Endodermal cell (in vitro differentiated cells): ENCODE measurements around the gene SERPING1. TPM values are rescaled to one million over a fixed set of nuclear protein-coding genes. Genes with fewer than 3 reads are reported as not detected.

Source experiments
- DNase-seq: peaks from one replicate; pipeline ENCODE4 v3.0.0-alpha.2; 2017
- H3K27ac ChIP-seq: 2 replicates; pipeline ENCODE4 v1.5.1; 2013; ENCODE audit warnings: mild to moderate bottlenecking, low read depth, low read length, moderate library complexity
- H3K27me3 ChIP-seq: 2 replicates; pipeline ENCODE4 v1.6.1; 2013; ENCODE audit warnings: mild to moderate bottlenecking, low read length, moderate library complexity; ENCODE audit not compliant: insufficient read depth, control insufficient read depth, poor library complexity, severe bottlenecking
- H3K36me3 ChIP-seq: 2 replicates; pipeline ENCODE4 v1.7.0; 2013; ENCODE audit warnings: mild to moderate bottlenecking, low read length, moderate library complexity; ENCODE audit not compliant: control insufficient read depth, insufficient read depth
- H3K4me1 ChIP-seq: one replicate; pipeline ENCODE4 v1.7.0; 2013; ENCODE audit warnings: low read length; ENCODE audit not compliant: control insufficient read depth, insufficient read depth
- H3K4me3 ChIP-seq: 2 replicates; pipeline ENCODE4 v1.5.1; 2013; ENCODE audit warnings: mild to moderate bottlenecking, low read length, moderate library complexity
- H3K9ac ChIP-seq: 2 replicates; pipeline ENCODE4 v1.6.1; 2013; ENCODE audit warnings: mild to moderate bottlenecking, low read length, moderate library complexity; ENCODE audit not compliant: poor library complexity, severe bottlenecking; ENCODE audit errors: extremely low read depth
- H3K9me3 ChIP-seq: 2 replicates; pipeline ENCODE4 v1.6.1; 2013; ENCODE audit warnings: mild to moderate bottlenecking, low read length, moderate library complexity; ENCODE audit not compliant: control insufficient read depth
- H3K27ac Mint-ChIP-seq: 2 replicates; pipeline ENCODE4 v1.8.0; 2020; ENCODE audit warnings: mixed read lengths
- H3K27me3 Mint-ChIP-seq: 2 replicates; pipeline ENCODE4 v1.8.0; 2021; ENCODE audit warnings: mild to moderate bottlenecking, mixed read lengths; ENCODE audit not compliant: insufficient read depth
- H3K36me3 Mint-ChIP-seq: 2 replicates; pipeline ENCODE4 v1.8.0; 2020; ENCODE audit warnings: low read depth, mixed read lengths
- H3K4me1 Mint-ChIP-seq: 2 replicates; pipeline ENCODE4 v1.8.0; 2020; ENCODE audit warnings: mixed read lengths
- H3K4me3 Mint-ChIP-seq: 2 replicates; pipeline ENCODE4 v1.8.0; 2020; ENCODE audit warnings: mild to moderate bottlenecking, moderate library complexity, mixed read lengths
- H3K9me3 Mint-ChIP-seq: 2 replicates; pipeline ENCODE4 v1.8.0; 2020; ENCODE audit warnings: mild to moderate bottlenecking, mixed read lengths
- WGBS, 2 experiments: methylation state at CpG; one replicate each; pipeline versions ENCODE4 v1.1.5 to v1.1.7; 2013; ENCODE audit warnings: missing lambda C conversion rate in 2 of 2, mixed read lengths in 1 of 2; ENCODE audit not compliant: insufficient coverage in 1 of 2, insufficient read length in 1 of 2; 5-methylcytosine and 5-hydroxymethylcytosine counted together
- total RNA-seq, 2 donors: library from RNA; stranded (reverse); fragmentation: NEBNext Ultra II Directional in 1 of 2; extraction: Animal tissue kit (Norgen Biotek cat#: 25700) in 1 of 2; gene quantifications; 2 replicates in 1 of 2; 3 replicates in 1 of 2; pipeline ENCODE4 v1.2.1, GENCODE V29; 2021
- TF ChIP-seq, protein P1 (sequence below): fragments of 200-600 bp; sonication (generic); conservative IDR thresholded peaks from 2 replicates; pipeline ENCODE4 v1.5.0; 2021; ENCODE audit warnings: antibody characterized with exemption, mild to moderate bottlenecking

Gene SERPING1
- total RNA-seq, 2 donors from 2014 or later = 67.8 to 73.5 TPM

GRCh38 chr11:57588046-57588710, 9.3 kb upstream of the SERPING1 start:
- no peaks in the 10 kb centered on the region for H3K36me3 ChIP-seq
- no peak overlapping the region for H3K27ac Mint-ChIP-seq
- H3K4me3 ChIP-seq = no peak overlapping the region
- no peaks in the 10 kb centered on the region for H3K36me3 Mint-ChIP-seq
- H3K9me3 ChIP-seq = peaks cover 6% of the 10 kb centered on the region
- no peak overlapping the region for H3K9ac ChIP-seq
- no peak overlapping the region for H3K4me3 Mint-ChIP-seq
- H3K27me3 Mint-ChIP-seq = peaks cover 3% of the 10 kb centered on the region
- DNase-seq = no peak
- 90 to 100% methylated on average over 1 to 3 of the region's 3 CpGs for WGBS, 2 experiments
- H3K27ac ChIP-seq = no peak overlapping the region
- TF ChIP-seq, protein P1, sequence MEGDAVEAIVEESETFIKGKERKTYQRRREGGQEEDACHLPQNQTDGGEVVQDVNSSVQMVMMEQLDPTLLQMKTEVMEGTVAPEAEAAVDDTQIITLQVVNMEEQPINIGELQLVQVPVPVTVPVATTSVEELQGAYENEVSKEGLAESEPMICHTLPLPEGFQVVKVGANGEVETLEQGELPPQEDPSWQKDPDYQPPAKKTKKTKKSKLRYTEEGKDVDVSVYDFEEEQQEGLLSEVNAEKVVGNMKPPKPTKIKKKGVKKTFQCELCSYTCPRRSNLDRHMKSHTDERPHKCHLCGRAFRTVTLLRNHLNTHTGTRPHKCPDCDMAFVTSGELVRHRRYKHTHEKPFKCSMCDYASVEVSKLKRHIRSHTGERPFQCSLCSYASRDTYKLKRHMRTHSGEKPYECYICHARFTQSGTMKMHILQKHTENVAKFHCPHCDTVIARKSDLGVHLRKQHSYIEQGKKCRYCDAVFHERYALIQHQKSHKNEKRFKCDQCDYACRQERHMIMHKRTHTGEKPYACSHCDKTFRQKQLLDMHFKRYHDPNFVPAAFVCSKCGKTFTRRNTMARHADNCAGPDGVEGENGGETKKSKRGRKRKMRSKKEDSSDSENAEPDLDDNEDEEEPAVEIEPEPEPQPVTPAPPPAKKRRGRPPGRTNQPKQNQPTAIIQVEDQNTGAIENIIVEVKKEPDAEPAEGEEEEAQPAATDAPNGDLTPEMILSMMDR = no peak
- H3K4me1 Mint-ChIP-seq = peaks cover 2% of the 10 kb centered on the region
- no peaks in the 10 kb centered on the region for H3K27me3 ChIP-seq
- no peaks in the 10 kb centered on the region for H3K4me1 ChIP-seq
- peaks cover 8% of the 10 kb centered on the region for H3K9me3 Mint-ChIP-seq

GRCh38 chr11:57596266-57596885, 1.1 kb upstream of the SERPING1 start:
- Mint-ChIP-seq H3K36me3 (peaks cover 11% of the 10 kb centered on the region), H3K9me3 (no peaks in the 10 kb centered on the region), H3K4me3 (peak overlapping the region; percentile 65), H3K27me3 (peaks cover 2% of the 10 kb centered on the region), H3K27ac (no peak overlapping the region), H3K4me1 (peaks cover 35% of the 10 kb centered on the region)
- no peaks in the 10 kb centered on the region for H3K9me3 ChIP-seq
- no peaks in the 10 kb centered on the region for H3K27me3 ChIP-seq
- H3K9ac ChIP-seq = no peak overlapping the region
- no peak overlapping the region for H3K4me3 ChIP-seq
- WGBS, 2 experiments = 95 to 100% methylated on average over 2 to 4 of the region's 5 CpGs
- H3K27ac ChIP-seq = no peak overlapping the region
- no peak for DNase-seq
- TF ChIP-seq, protein P1 = no peak
- H3K4me1 ChIP-seq = peaks cover 2% of the 10 kb centered on the region
- no peaks in the 10 kb centered on the region for H3K36me3 ChIP-seq

DNA sequence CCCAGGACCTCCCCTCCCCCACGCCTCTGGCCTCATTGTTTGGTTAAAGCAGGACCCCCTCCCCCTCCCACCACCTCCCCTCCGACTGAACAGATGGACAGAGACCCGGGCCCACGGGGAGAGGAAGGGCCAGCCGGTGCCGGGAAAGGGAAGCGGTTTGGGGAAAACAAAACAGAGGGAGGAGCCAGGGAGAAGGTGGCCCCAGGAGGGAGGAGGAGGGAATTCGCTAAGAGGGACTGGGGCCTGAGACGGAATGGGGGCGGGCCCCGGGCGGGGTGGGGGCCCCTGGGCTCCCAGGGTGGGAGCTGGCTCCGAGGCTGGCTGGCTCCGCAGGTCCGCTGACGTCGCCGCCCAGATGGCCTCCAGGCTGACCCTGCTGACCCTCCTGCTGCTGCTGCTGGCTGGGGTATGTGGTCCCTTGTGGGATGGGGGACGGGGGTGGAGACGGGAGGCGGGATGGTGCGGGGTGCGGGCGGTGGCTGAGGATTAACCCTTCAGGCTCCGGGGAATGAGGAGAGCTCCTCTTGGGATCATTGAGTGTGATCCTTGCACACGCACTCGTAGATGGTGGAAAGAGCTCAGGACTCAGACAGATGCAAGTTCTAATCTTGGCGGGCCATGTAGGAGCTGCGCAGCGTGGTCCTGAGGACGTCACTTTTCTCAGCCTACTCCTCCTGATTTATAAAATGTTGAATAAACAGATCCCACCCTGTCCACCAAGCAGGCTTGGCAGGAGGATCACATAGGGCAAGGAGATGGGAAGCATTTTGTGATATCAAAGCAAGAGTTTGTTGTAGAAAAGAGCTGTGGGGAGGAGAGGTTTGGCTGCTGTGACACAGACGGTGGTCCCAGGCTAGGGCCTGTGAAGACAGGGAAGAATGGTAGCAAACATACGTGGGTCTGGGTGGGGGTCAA, 688 bp downstream of the SERPING1 start:
- Mint-ChIP-seq H3K4me3 (peak overlapping the region; percentile 65), H3K27me3 (peaks cover 2% of the 10 kb centered on the region), H3K4me1 (peaks cover 32% of the 10 kb centered on the region), H3K27ac (peak overlapping the region; percentile 57), H3K36me3 (peaks cover 23% of the 10 kb centered on the region), H3K9me3 (no peaks in the 10 kb centered on the region)
- Histone ChIP-seq H3K27ac (peak overlapping the region; percentile 92), H3K9me3 (no peaks in the 10 kb centered on the region), H3K27me3 (no peaks in the 10 kb centered on the region), H3K4me1 (peaks cover 2% of the 10 kb centered on the region), H3K9ac (peak overlapping the region; percentile 57), H3K4me3 (peak overlapping the region; percentile 79), H3K36me3 (no peaks in the 10 kb centered on the region)
- peak; percentile 94 for DNase-seq
- TF ChIP-seq, protein P1 = no peak
- 6 to 12% methylated on average over 7 to 32 of the region's 33 CpGs for WGBS, 2 experiments
